ENCODE results near the gene ACVR1. TPM values are rescaled to one million over a fixed set of nuclear protein-coding genes. Genes with fewer than 3 reads are reported as not detected.

ACVR1 gene
- total and polyA plus RNA-seq, 2 of the 13 experiments (the other 11 are each of a cell fraction or from before 2014, with no cell fraction given) = 2.3 to 5.4 TPM

DNA sequence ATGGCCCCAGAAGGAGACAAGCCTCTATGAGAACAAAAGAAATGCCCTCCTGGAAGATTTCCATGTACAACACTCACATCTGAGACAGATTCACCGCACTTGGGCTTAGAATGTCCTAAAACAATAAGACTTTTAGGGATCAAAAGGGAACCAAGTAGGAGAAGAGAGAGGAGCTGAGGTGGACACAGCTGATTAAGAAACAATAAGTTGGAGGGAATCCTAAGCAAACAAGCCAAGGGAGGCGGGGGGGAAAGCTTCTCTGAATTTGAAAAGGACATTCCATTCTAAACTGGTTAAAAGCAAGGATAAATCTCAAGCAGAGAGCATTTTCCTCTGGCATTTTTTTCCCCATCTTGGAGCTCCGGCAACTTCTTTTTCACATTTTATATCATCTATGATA is 9.9 kb downstream of the ACVR1 start:
- WGBS (ENCODE audit: low lambda C conversion rate) = 87% methylated on average over 3 of the region's 3 CpGs
- FAIRE-seq = no peak
- H2AFZ ChIP-seq (ENCODE audit: low read length) = no peak overlapping the region
- no peaks in the 10 kb centered on the region for H4K20me1 ChIP-seq (ENCODE audit: insufficient read depth, low read length)
- no peak overlapping the region for H3K4me2 ChIP-seq (ENCODE audit: low read depth, low read length)
- in situ Hi-C loops (cut with HindIII; ENCODE audit: extremely low pct_ligation_motif_present, low pct_unique_long_range_greater_than_20kb) = no loop called here
- peaks cover 4% of the 10 kb centered on the region for H3K79me2 ChIP-seq (ENCODE audit: insufficient read depth, low read length)
- no peak; the same call in 2 of the 3 replicates for ATAC-seq
- no peak for DNase-seq (ENCODE audit: low spot score)
- no peak overlapping the region for H3K4me3 ChIP-seq (replicated peaks in 1 of 3; ENCODE audit: insufficient read depth in 1 of 3, low read depth in 2 of 3, low read length in 3 of 3)
- intact Hi-C loops (cut with micrococcal nuclease; ENCODE audit: unreplicated experiment) = no loop called here
- H3K36me3 ChIP-seq (replicated peaks in 1 of 2; ENCODE audit: control insufficient read depth in 1 of 2, insufficient read depth in 2 of 2, low read length in 2 of 2) = no peaks in the 10 kb centered on the region
- POLR2A ChIA-PET = interaction anchor here (3.1 kb wide), 1 partner anchor 10 kb away, joined by 17 read pairs; the partner anchor contains the start of gene ACVR1
- CTCF ChIA-PET (ENCODE audit: low intra/inter-chr PET ratio, low total read pairs) = no interaction called here
- no peaks in the 10 kb centered on the region for H3K9me3 ChIP-seq (ENCODE audit: low read length)
- H3K27ac ChIP-seq (ENCODE audit: extremely low read length, insufficient read depth, low read length) = no peak overlapping the region
- TF ChIP-seq ZNF614 (CRISPR knock-in tag; IDR thresholded peaks at IDR 0.05; ENCODE audit: borderline replicate concordance) = no peak
- no peak for TF ChIP-seq SOX13 (IDR thresholded peaks at IDR 0.05)
- TF ChIP-seq SOX13 (CRISPR knock-in tag; conservative IDR thresholded peaks at IDR 0.05 in 1 of 2, IDR thresholded peaks at IDR 0.05 in 1 of 2) = 0 out of 4 replicates have a peak, but pooled peaks of 1 of the 2 experiments have one; percentile 5
- no TSS peak for BruUV-seq (replicated peaks)
- no peak overlapping the region for H3K9ac ChIP-seq (ENCODE audit: insufficient read depth, low read depth, low read length)
- no peaks in the 10 kb centered on the region for H3K27me3 ChIP-seq (ENCODE audit: control insufficient read depth in 1 of 2, insufficient read depth in 2 of 2, low read length in 2 of 2)
- H3K4me1 ChIP-seq (ENCODE audit: insufficient read depth, low read length) = peaks cover 25% of the 10 kb centered on the region

GRCh38 chr2:157864857-157865430 is 11.2 kb downstream of the ACVR1 start:
- in situ Hi-C loops (cut with HindIII; ENCODE audit: extremely low pct_ligation_motif_present, low pct_unique_long_range_greater_than_20kb) = no loop called here
- Histone ChIP-seq H2AFZ (ENCODE audit: low read length) (no peak overlapping the region), H4K20me1 (ENCODE audit: insufficient read depth, low read length) (no peaks in the 10 kb centered on the region), H3K4me1 (ENCODE audit: insufficient read depth, low read length) (peaks cover 21% of the 10 kb centered on the region), H3K9ac (ENCODE audit: insufficient read depth, low read depth, low read length) (no peak overlapping the region), H3K27me3 (ENCODE audit: control insufficient read depth in 1 of 2, insufficient read depth in 2 of 2, low read length in 2 of 2) (no peaks in the 10 kb centered on the region), H3K36me3 (replicated peaks in 1 of 2; ENCODE audit: control insufficient read depth in 1 of 2, insufficient read depth in 2 of 2, low read length in 2 of 2) (no peaks in the 10 kb centered on the region), H3K79me2 (ENCODE audit: insufficient read depth, low read length) (peaks cover 4% of the 10 kb centered on the region), H3K27ac (ENCODE audit: extremely low read length, insufficient read depth, low read length) (no peak overlapping the region), H3K9me3 (ENCODE audit: low read length) (no peaks in the 10 kb centered on the region), H3K4me3 (replicated peaks in 1 of 3; ENCODE audit: insufficient read depth in 1 of 3, low read depth in 2 of 3, low read length in 3 of 3) (no peak overlapping the region), H3K4me2 (ENCODE audit: low read depth, low read length) (no peak overlapping the region)
- intact Hi-C loops (cut with micrococcal nuclease; ENCODE audit: unreplicated experiment) = no loop called here
- ChIA-PET CTCF (ENCODE audit: low intra/inter-chr PET ratio, low total read pairs) (no interaction called here), POLR2A (interaction anchor here (1.3 kb wide), 1 partner anchor 11 kb away, joined by 7 read pairs; the partner anchor contains the start of gene ACVR1)
- 93% methylated on average over 2 of the region's 2 CpGs for WGBS (ENCODE audit: low lambda C conversion rate)
- no TSS peak for BruUV-seq (replicated peaks)
- no peak for DNase-seq (ENCODE audit: low spot score)
- FAIRE-seq = no peak
- no peak for ATAC-seq
- TF ChIP-seq ZBTB3 (CRISPR knock-in tag; IDR thresholded peaks at IDR 0.05; ENCODE audit: borderline replicate concordance, low read depth) (no peak), GTF3A (CRISPR knock-in tag; conservative IDR thresholded peaks at IDR 0.05) (no peak), FOXP1 (IDR thresholded peaks at IDR 0.05) (no peak), FOXP1 (CRISPR knock-in tag; IDR thresholded peaks at IDR 0.05) (no peak), NFIC (IDR thresholded peaks at IDR 0.05; ENCODE audit: low read length) (no peak), SP1 (IDR thresholded peaks at IDR 0.05) (no peak), SP1 (CRISPR knock-in tag; IDR thresholded peaks at IDR 0.05) (no peak), HOXA5 (CRISPR knock-in tag; IDR thresholded peaks at IDR 0.05) (no peak), ZFP36L1 (CRISPR knock-in tag; IDR thresholded peaks at IDR 0.05) (no peak), ZNF629 (CRISPR knock-in tag; conservative IDR thresholded peaks at IDR 0.05) (no peak), ZNF234 (CRISPR knock-in tag; conservative IDR thresholded peaks at IDR 0.05) (no peak), HMG20A (CRISPR knock-in tag; IDR thresholded peaks at IDR 0.05; ENCODE audit: borderline replicate concordance) (no peak), ZBTB38 (CRISPR knock-in tag; IDR thresholded peaks at IDR 0.05) (no peak), ZNF713 (CRISPR knock-in tag; IDR thresholded peaks at IDR 0.05) (no peak), CCAR2 (optimal IDR thresholded peaks at IDR 0.05; ENCODE audit: low read depth, low read length) (no peak), ZBTB20 (CRISPR knock-in tag; IDR thresholded peaks at IDR 0.05; ENCODE audit: borderline replicate concordance, low read depth) (no peak), HINFP (CRISPR knock-in tag; IDR thresholded peaks at IDR 0.05; ENCODE audit: low read depth) (no peak), SIX4 (CRISPR knock-in tag; IDR thresholded peaks at IDR 0.05) (no peak), ISX (CRISPR knock-in tag; conservative IDR thresholded peaks at IDR 0.05) (no peak)
